ENCODE data around the gene MSMP.

DNA sequence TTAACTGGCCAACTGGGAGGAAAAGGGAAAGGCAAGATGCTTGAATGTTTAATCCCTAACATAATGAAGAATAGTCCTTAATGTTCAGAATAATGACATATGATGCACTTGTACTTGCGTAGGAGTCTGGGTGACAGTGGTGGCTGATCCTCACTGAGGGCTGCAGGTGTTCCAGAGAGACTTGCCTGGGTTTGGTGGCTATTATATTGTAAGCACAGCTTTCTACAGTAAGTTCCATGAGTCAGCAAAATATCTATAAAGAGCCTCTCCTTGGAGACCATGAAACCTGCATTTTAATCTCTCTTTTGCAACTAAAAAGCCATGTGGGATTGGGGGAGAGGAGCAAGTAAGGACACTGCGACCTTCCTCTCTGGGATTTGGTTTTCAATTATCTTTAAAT is 35.5 kb upstream of the MSMP start:
- TF ChIP-seq, protein P1, sequence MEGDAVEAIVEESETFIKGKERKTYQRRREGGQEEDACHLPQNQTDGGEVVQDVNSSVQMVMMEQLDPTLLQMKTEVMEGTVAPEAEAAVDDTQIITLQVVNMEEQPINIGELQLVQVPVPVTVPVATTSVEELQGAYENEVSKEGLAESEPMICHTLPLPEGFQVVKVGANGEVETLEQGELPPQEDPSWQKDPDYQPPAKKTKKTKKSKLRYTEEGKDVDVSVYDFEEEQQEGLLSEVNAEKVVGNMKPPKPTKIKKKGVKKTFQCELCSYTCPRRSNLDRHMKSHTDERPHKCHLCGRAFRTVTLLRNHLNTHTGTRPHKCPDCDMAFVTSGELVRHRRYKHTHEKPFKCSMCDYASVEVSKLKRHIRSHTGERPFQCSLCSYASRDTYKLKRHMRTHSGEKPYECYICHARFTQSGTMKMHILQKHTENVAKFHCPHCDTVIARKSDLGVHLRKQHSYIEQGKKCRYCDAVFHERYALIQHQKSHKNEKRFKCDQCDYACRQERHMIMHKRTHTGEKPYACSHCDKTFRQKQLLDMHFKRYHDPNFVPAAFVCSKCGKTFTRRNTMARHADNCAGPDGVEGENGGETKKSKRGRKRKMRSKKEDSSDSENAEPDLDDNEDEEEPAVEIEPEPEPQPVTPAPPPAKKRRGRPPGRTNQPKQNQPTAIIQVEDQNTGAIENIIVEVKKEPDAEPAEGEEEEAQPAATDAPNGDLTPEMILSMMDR (IDR thresholded peaks at IDR 0.05; ENCODE audit: insufficient read depth, low read depth, low read length), result no peak
- TF ChIP-seq EZH2 (IDR thresholded peaks at IDR 0.05; ENCODE audit: insufficient read depth, low read length), result no peak

Measured in astrocyte (in vitro differentiated cells and primary cell).